GM12878 (cell line): ENCODE measurements around the gene DPRX. TPM values are rescaled to one million over a fixed set of nuclear protein-coding genes. Genes with fewer than 3 reads are reported as not detected.

Source experiments
- ATAC-seq: fragments of 200-7000 bp; cut with Tn5 transposase; 3 replicates; pipeline ENCODE4 v1.9.1; 2020; ENCODE audit warnings: mild to moderate bottlenecking, moderate library complexity
- BruUV-seq: library from RNA; stranded (reverse); fragments of 400-500 nt; replicated peaks from 2 replicates; lab custom pipeline; 2021; lab: Mats Ljungman, UMichigan
- CTCF ChIA-PET: fragments of 300-600 bp; sonication (Branson Sonifier 250); formaldehyde crosslinking; extraction: SDS; loops from one replicate; lab custom pipeline; 2021; ENCODE audit warnings: inconsistent platforms; lab: Yijun Ruan, JAX
- POLR2A ChIA-PET: fragments of 350-600 bp; formaldehyde crosslinking; extraction: SDS; loops from one replicate; lab custom pipeline; 2021; ENCODE audit warnings: inconsistent platforms; lab: Charles Lee
- RAD21 ChIA-PET: fragments of 300-600 bp; sonication (Branson Sonifier 250); formaldehyde crosslinking; loops from one replicate; lab custom pipeline; 2023; ENCODE audit warnings: antibody characterized with exemption; ENCODE audit not compliant: unreplicated experiment; lab: Charles Lee
- SMC1A ChIA-PET: fragments of 300-600 bp; sonication (Branson Sonifier 250); formaldehyde crosslinking; loops from one replicate; lab custom pipeline; 2023; ENCODE audit not compliant: unreplicated experiment, uncharacterized antibody; lab: Charles Lee
- DNase-seq: peaks from one replicate; pipeline ENCODE4 v3.0.0-alpha.2; 2011; ENCODE audit warnings: low read depth, low spot score
- FAIRE-seq: peaks from 3 replicates; lab custom pipeline; 2011; peaks lifted over from hg19 to GRCh38; lab: Jason Lieb, UNC
- H2AFZ ChIP-seq: 2 replicates; pipeline ENCODE4 v1.6.0; 2011; ENCODE audit warnings: low read depth, low read length, control low read depth; ENCODE audit not compliant: control insufficient read depth
- H3K27ac ChIP-seq: 2 replicates; pipeline ENCODE4 v1.5.1; 2011; ENCODE audit warnings: control low read depth; ENCODE audit not compliant: control insufficient read depth, insufficient read depth
- H3K27me3 ChIP-seq, 2 experiments: replicated peaks in 1 of 2; 2 replicates each; pipeline versions ENCODE4 v1.6.0 to v1.6.1; 2011; ENCODE audit warnings: low read length in 1 of 2; ENCODE audit not compliant: control insufficient read depth in 2 of 2, insufficient read depth in 2 of 2
- H3K36me3 ChIP-seq, 2 experiments: 2 replicates each; pipeline ENCODE4 v1.5.1; 2011; ENCODE audit warnings: low read length in 1 of 2; ENCODE audit not compliant: control insufficient read depth in 2 of 2, insufficient read depth in 2 of 2
- H3K4me1 ChIP-seq: 2 replicates; pipeline ENCODE4 v1.6.1; 2011; ENCODE audit warnings: mild to moderate bottlenecking, low read length, moderate library complexity, mixed read lengths; ENCODE audit not compliant: control insufficient read depth, insufficient read depth
- H3K4me2 ChIP-seq: 2 replicates; pipeline ENCODE4 v1.6.0; 2011; ENCODE audit warnings: control low read depth; ENCODE audit not compliant: control insufficient read depth, insufficient read depth
- H3K4me3 ChIP-seq: fragments of 200-600 bp; sonication (generic); 2 replicates; pipeline ENCODE4 v1.5.1; 2016
- H3K79me2 ChIP-seq: 2 replicates; pipeline ENCODE4 v1.6.0; 2011; ENCODE audit warnings: low read length; ENCODE audit not compliant: control insufficient read depth, insufficient read depth
- H3K9ac ChIP-seq: 2 replicates; pipeline ENCODE4 v1.8.0; 2011; ENCODE audit warnings: low read length, control low read depth, mixed read lengths; ENCODE audit not compliant: control insufficient read depth, insufficient read depth
- H3K9me3 ChIP-seq: replicated peaks from 3 replicates; pipeline ENCODE4 v1.5.1; 2011; ENCODE audit warnings: mild to moderate bottlenecking, low read length; ENCODE audit not compliant: control insufficient read depth, insufficient read depth
- H4K20me1 ChIP-seq: 2 replicates; pipeline ENCODE4 v1.6.0; 2011; ENCODE audit not compliant: control insufficient read depth, insufficient read depth
- CBFB ChIP-seq: IDR thresholded peaks from 2 replicates; pipeline ENCODE4 v1.6.1; 2016; ENCODE audit warnings: antibody characterized with exemption, low read depth
- CHD1 ChIP-seq: IDR thresholded peaks from 2 replicates; pipeline ENCODE4 v1.6.1; 2012; ENCODE audit warnings: low read depth, low read length, improper control_type of control experiment
- CHD4 ChIP-seq: fragments of 200-600 bp; sonication (generic); IDR thresholded peaks from 2 replicates; pipeline ENCODE4 v1.6.1; 2016; ENCODE audit warnings: mild to moderate bottlenecking
- FOXK2 ChIP-seq: fragments of 450-650 bp; IDR thresholded peaks from 2 replicates; pipeline ENCODE4 v1.6.1; 2017; ENCODE audit warnings: mild to moderate bottlenecking, moderate library complexity
- GATAD2B ChIP-seq: fragments of 450-650 bp; conservative IDR thresholded peaks from 2 replicates; pipeline ENCODE4 v1.6.1; 2017; ENCODE audit warnings: low read depth, mild to moderate bottlenecking, moderate library complexity
- HDAC6 ChIP-seq: fragments of 200-600 bp; sonication (generic); IDR thresholded peaks from one replicate; pipeline ENCODE4 v1.8.0; 2017; ENCODE audit warnings: antibody characterized with exemption; ENCODE audit not compliant: unreplicated experiment
- KAT2A ChIP-seq: conservative IDR thresholded peaks from 2 replicates; pipeline ENCODE4 v1.6.1; 2011; ENCODE audit warnings: low read depth, low read length; ENCODE audit not compliant: control insufficient read depth
- PAX8 ChIP-seq: fragments of 450-650 bp; IDR thresholded peaks from 2 replicates; pipeline ENCODE4 v1.6.1; 2017; ENCODE audit warnings: mild to moderate bottlenecking, moderate library complexity
- RAD21 ChIP-seq: IDR thresholded peaks from 2 replicates; pipeline ENCODE4 v1.6.1; 2011; ENCODE audit warnings: mild to moderate bottlenecking, low read depth, low read length, moderate library complexity; ENCODE audit not compliant: insufficient read depth
- SMAD5 ChIP-seq: IDR thresholded peaks from 2 replicates; pipeline ENCODE4 v1.6.1; 2016; ENCODE audit warnings: antibody characterized with exemption, low read depth
- SREBF2 ChIP-seq: IDR thresholded peaks from 2 replicates; pipeline ENCODE4 v1.6.1; 2012; ENCODE audit warnings: mild to moderate bottlenecking, low read length
- WGBS: methylation state at CpG from one replicate; pipeline ENCODE4 v1.1.6; 2016; ENCODE audit warnings: low lambda C conversion rate; ENCODE audit not compliant: insufficient replicate concordance, insufficient coverage; ENCODE audit errors: missing lambda C conversion rate; 5-methylcytosine and 5-hydroxymethylcytosine counted together
- in situ Hi-C: fragments of 300-500 bp; cut with MboI; formaldehyde crosslinking; loops from 9 replicates; pipeline ENCODE4 v1.14.3; 2018; ENCODE audit warnings: mixed read lengths
- intact Hi-C: fragments of 100-400 bp; cut with micrococcal nuclease; formaldehyde crosslinking; loops from one replicate; pipeline ENCODE4 v1.14.2; 2022; ENCODE audit not compliant: unreplicated experiment
- polyA plus RNA-seq, 11 experiments: library from polyadenylated mRNA; depleted of rRNA in 4 of 11; unstranded in 6 of 11; stranded (reverse) in 5 of 11; fragments of >200 nt; fragmentation: Nextera tagmentation in 4 of 11; fragmentation: Illumina TruSeq in 1 of 11; extraction: Ambion mirVana in 4 of 11; extraction: Trizol in 1 of 11; gene quantifications; 1 replicate in 1 of 11; 2 replicates in 10 of 11; pipeline versions ENCODE4 v1.2.1 to v1.2.3, GENCODE V29; 2011 to 2016; ENCODE audit warnings: inconsistent platforms in 2 of 11, missing spikeins in 2 of 11, low read depth in 1 of 11
- total RNA-seq, 4 experiments: library from RNA; depleted of rRNA in 3 of 4; stranded (reverse); fragments of >200 nt in 3 of 4; fragmentation: Illumina TruSeq in 1 of 4; extraction: Trizol in 1 of 4; gene quantifications; 2 replicates each; pipeline versions ENCODE4 v1.2.1 to v1.2.3, GENCODE V29; 2013 to 2021
- TF ChIP-seq, protein P1 (sequence below): IDR thresholded peaks from 2 replicates; pipeline ENCODE4 v1.6.1; 2012; ENCODE audit warnings: mild to moderate bottlenecking, low read depth, low read length
- TF ChIP-seq, protein P2 (sequence below): fragments of 150-350 bp; IDR thresholded peaks from 2 replicates; pipeline ENCODE4 v1.6.1; 2014; ENCODE audit warnings: mild to moderate bottlenecking, low read depth, low read length
- TF ChIP-seq, protein P3 (sequence below): fragments of 450-650 bp; IDR thresholded peaks from 2 replicates; pipeline ENCODE4 v1.6.1; 2018; ENCODE audit warnings: mild to moderate bottlenecking, low read depth, moderate library complexity; ENCODE audit not compliant: partially characterized antibody

The DPRX gene
- total and polyA plus RNA-seq, 10 of the 15 experiments (the other 5 are each of a cell fraction or from before 2014, with no cell fraction given) = not detected

DNA sequence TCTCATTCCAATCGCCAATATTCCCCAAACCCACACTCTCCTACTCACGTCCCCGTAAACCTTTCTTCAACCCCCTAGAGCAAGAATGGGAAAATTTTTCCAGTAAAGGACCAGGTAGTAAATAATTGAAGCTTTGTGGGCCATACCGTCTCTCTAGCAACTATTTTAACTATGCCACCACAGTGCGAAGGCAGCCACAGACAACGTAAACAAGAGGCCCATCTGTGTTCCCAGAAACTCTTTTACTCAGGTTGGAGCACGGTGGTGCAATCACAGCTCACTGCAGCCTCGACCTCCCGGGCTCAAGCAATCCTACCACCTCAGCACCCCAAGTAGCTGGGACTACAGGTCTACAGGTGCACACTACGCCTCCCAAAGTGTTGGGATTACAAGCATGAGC is 3.0 kb downstream of the DPRX start:
- DNase-seq (no peak), ATAC-seq (no peak), FAIRE-seq (no peak)
- Histone ChIP-seq H3K9me3 (no peaks in the 10 kb centered on the region; the same call in 2 of the 3 replicates), H3K4me1 (no peaks in the 10 kb centered on the region), H2AFZ (no peak overlapping the region), H3K27ac (no peak overlapping the region), H3K79me2 (no peaks in the 10 kb centered on the region), H3K9ac (no peak overlapping the region), H3K27me3 (no peaks in the 10 kb centered on the region), H3K36me3 (no peaks in the 10 kb centered on the region), H4K20me1 (no peaks in the 10 kb centered on the region), H3K4me3 (no peak overlapping the region), H3K4me2 (no peak overlapping the region)
- TF ChIP-seq HDAC6 (no peak), FOXK2 (no peak), RAD21 (no peak), KAT2A (no peak), CBFB (no peak), PAX8 (no peak), GATAD2B (no peak), SMAD5 (no peak), CHD1 (no peak), CHD4 (no peak), SREBF2 (no peak)
- TF ChIP-seq, protein P1, sequence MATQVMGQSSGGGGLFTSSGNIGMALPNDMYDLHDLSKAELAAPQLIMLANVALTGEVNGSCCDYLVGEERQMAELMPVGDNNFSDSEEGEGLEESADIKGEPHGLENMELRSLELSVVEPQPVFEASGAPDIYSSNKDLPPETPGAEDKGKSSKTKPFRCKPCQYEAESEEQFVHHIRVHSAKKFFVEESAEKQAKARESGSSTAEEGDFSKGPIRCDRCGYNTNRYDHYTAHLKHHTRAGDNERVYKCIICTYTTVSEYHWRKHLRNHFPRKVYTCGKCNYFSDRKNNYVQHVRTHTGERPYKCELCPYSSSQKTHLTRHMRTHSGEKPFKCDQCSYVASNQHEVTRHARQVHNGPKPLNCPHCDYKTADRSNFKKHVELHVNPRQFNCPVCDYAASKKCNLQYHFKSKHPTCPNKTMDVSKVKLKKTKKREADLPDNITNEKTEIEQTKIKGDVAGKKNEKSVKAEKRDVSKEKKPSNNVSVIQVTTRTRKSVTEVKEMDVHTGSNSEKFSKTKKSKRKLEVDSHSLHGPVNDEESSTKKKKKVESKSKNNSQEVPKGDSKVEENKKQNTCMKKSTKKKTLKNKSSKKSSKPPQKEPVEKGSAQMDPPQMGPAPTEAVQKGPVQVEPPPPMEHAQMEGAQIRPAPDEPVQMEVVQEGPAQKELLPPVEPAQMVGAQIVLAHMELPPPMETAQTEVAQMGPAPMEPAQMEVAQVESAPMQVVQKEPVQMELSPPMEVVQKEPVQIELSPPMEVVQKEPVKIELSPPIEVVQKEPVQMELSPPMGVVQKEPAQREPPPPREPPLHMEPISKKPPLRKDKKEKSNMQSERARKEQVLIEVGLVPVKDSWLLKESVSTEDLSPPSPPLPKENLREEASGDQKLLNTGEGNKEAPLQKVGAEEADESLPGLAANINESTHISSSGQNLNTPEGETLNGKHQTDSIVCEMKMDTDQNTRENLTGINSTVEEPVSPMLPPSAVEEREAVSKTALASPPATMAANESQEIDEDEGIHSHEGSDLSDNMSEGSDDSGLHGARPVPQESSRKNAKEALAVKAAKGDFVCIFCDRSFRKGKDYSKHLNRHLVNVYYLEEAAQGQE = no peak
- TF ChIP-seq, protein P2, sequence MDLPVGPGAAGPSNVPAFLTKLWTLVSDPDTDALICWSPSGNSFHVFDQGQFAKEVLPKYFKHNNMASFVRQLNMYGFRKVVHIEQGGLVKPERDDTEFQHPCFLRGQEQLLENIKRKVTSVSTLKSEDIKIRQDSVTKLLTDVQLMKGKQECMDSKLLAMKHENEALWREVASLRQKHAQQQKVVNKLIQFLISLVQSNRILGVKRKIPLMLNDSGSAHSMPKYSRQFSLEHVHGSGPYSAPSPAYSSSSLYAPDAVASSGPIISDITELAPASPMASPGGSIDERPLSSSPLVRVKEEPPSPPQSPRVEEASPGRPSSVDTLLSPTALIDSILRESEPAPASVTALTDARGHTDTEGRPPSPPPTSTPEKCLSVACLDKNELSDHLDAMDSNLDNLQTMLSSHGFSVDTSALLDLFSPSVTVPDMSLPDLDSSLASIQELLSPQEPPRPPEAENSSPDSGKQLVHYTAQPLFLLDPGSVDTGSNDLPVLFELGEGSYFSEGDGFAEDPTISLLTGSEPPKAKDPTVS = no peak
- TF ChIP-seq, protein P3, sequence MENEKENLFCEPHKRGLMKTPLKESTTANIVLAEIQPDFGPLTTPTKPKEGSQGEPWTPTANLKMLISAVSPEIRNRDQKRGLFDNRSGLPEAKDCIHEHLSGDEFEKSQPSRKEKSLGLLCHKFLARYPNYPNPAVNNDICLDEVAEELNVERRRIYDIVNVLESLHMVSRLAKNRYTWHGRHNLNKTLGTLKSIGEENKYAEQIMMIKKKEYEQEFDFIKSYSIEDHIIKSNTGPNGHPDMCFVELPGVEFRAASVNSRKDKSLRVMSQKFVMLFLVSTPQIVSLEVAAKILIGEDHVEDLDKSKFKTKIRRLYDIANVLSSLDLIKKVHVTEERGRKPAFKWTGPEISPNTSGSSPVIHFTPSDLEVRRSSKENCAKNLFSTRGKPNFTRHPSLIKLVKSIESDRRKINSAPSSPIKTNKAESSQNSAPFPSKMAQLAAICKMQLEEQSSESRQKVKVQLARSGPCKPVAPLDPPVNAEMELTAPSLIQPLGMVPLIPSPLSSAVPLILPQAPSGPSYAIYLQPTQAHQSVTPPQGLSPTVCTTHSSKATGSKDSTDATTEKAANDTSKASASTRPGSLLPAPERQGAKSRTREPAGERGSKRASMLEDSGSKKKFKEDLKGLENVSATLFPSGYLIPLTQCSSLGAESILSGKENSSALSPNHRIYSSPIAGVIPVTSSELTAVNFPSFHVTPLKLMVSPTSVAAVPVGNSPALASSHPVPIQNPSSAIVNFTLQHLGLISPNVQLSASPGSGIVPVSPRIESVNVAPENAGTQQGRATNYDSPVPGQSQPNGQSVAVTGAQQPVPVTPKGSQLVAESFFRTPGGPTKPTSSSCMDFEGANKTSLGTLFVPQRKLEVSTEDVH = no peak
- in situ Hi-C loops (no loop called here), intact Hi-C loops (no loop called here)
- ChIA-PET CTCF (no interaction called here), POLR2A (no interaction called here), RAD21 (no interaction called here), SMC1A (no interaction called here)
- WGBS = 20% methylated on average over 10 of the region's 10 CpGs
- no TSS peak for BruUV-seq
